Left renal pelvis (tissue), 4 donors: ENCODE measurements around the gene SERPINB13. TPM values are rescaled to one million over a fixed set of nuclear protein-coding genes. Genes with fewer than 3 reads are reported as not detected.
"Not testable (repeated sequence)": the region's sequence is repeated elsewhere in the genome, so short reads cannot be mapped to it uniquely, and the experiment has no call there.

Experiments
- DNase-seq, 4 donors: peaks; one replicate each; pipeline ENCODE4 v3.0.0-alpha.2; 2013; ENCODE audit warnings: low read depth in 4 of 4, low spot score in 3 of 4
- polyA plus RNA-seq, 4 donors: library from polyadenylated mRNA; unstranded; fragments of 120-200 nt; gene quantifications; one replicate each; pipeline ENCODE4 v1.2.1, GENCODE V29; 2013; ENCODE audit not compliant: insufficient read length in 4 of 4

Gene SERPINB13
- polyA plus RNA-seq, 4 donors, result not detected

GRCh38 chr18:63644694-63645093, 57.6 kb downstream of the SERPINB13 start:
- not testable (repeated sequence) for DNase-seq

- DNase-seq, result no peak
These were observed 59.8 kb downstream of the SERPINB13 start for GRCh38 chr18:63646936-63647335.

- DNase-seq, result no peak
These were observed 61.1 kb downstream of the SERPINB13 start for GRCh38 chr18:63648241-63648640.

Other genes with a start within 250 kb of the SERPINB13 start
- gene KDSR, start 220.1 kb upstream of the SERPINB13 start, polyA plus RNA-seq, result 10 to 100 TPM; 41.7 to 53.1 (median 46.0) TPM
- gene VPS4B, start 164.9 kb upstream of the SERPINB13 start, polyA plus RNA-seq, result 10 to 100 TPM; 50.6 to 61.2 (median 56.1) TPM
- gene SERPINB5, start 110.4 kb upstream of the SERPINB13 start, polyA plus RNA-seq, result under 1 TPM in 2 of 4 donors, not detected in 2; 0.04 to 0.09 TPM
- not detected for gene SERPINB12, start 45.0 kb upstream of the SERPINB13 start, polyA plus RNA-seq
- gene SERPINB4, start 56.9 kb downstream of the SERPINB13 start, polyA plus RNA-seq, result under 1 TPM in 1 of 4 donors, not detected in 3; 0.23 TPM
- under 1 TPM in 2 of 4 donors, not detected in 2; 0.11 to 0.17 TPM for gene SERPINB3, start 74.5 kb downstream of the SERPINB13 start, polyA plus RNA-seq
- not detected for gene SERPINB11, start 115.6 kb downstream of the SERPINB13 start, polyA plus RNA-seq
- gene SERPINB7, start 188.1 kb downstream of the SERPINB13 start, polyA plus RNA-seq, result under 1 TPM; 0.40 to 0.92 (median 0.59) TPM